ENCODE measurements around the gene S100PBP.

GRCh38 chr1:32779242-32779641 is 38.2 kb upstream of the S100PBP start:
- TF ChIP-seq MAFK (IDR thresholded peaks at IDR 0.05; ENCODE audit: partially characterized antibody) (no peak), SREBF2 (IDR thresholded peaks at IDR 0.05) (no peak)

Data from A549 (cell line).